Activated CD8-positive, alpha-beta memory T cell treated with anti-CD3 and anti-CD28 coated beads, Interleukin-2, amount 10 ng/mL, durations not matched to agents 7 days and 5 days (primary cell): ENCODE results near the gene RABL2B. TPM values are rescaled to one million over a fixed set of nuclear protein-coding genes. Genes with fewer than 3 reads are reported as not detected.
"Not testable (repeated sequence)": the region's sequence is repeated elsewhere in the genome, so short reads cannot be mapped to it uniquely, and the experiment has no call there.

Experiments
- ATAC-seq: fragments of 150-1000 bp; cut with Tn5 transposase; one replicate; pipeline ENCODE4 v1.10.0; 2021; ENCODE audit warnings: moderate library complexity
- CTCF ChIA-PET: fragments of 350-600 bp; sonication (Branson Sonifier 250); formaldehyde crosslinking; loops from one replicate; lab custom pipeline; 2021; ENCODE audit warnings: antibody characterized with exemption; lab: Charles Lee
- DNase-seq: peaks from one replicate; pipeline ENCODE4 v3.0.0-alpha.2; 2020
- H3K27ac Mint-ChIP-seq: one replicate; pipeline ENCODE4 v1.8.0; 2021; ENCODE audit warnings: mild to moderate bottlenecking, mixed read lengths
- H3K27me3 Mint-ChIP-seq: one replicate; pipeline ENCODE4 v1.8.0; 2021; ENCODE audit warnings: mixed read lengths
- H3K36me3 Mint-ChIP-seq: one replicate; pipeline ENCODE4 v1.8.0; 2021; ENCODE audit warnings: mild to moderate bottlenecking, mixed read lengths
- H3K4me1 Mint-ChIP-seq: one replicate; pipeline ENCODE4 v1.8.0; 2021; ENCODE audit warnings: mixed read lengths
- H3K4me3 Mint-ChIP-seq: one replicate; pipeline ENCODE4 v1.8.0; 2021; ENCODE audit warnings: mild to moderate bottlenecking, moderate library complexity, mixed read lengths
- H3K9me3 Mint-ChIP-seq: one replicate; pipeline ENCODE4 v1.8.0; 2022; ENCODE audit warnings: low read depth, mixed read lengths
- total RNA-seq, 2 experiments: library from RNA; stranded (reverse); gene quantifications; one replicate each; pipeline ENCODE4 v1.2.3, GENCODE V29; 2021

Gene RABL2B
- total RNA-seq, 2 experiments from 2014 or later, result 21.9 to 26.6 TPM

DNA sequence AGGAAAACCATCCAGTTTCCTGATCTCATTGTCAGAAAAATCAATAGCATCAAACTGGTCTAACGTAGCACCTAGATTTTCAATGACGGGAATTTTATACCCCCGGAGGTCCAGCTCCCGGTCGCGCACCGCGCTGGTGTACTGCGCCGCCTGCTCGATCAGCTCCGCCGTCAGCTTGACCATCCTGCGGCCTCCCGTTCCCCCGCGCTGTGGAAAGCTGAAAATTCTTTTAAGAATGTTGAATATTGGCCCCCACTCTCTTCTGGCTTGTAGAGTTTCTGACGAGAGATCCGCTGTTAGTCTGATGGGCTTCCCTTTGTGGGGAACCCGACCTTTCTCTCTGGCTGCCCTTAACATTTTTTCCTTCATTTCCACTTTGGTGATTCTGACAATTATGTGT lies 28.2 kb downstream of the RABL2B start:
- DNase-seq, ATAC-seq, H3K4me1 Mint-ChIP-seq, CTCF ChIA-PET, H3K27ac Mint-ChIP-seq, H3K4me3 Mint-ChIP-seq, H3K36me3 Mint-ChIP-seq, H3K9me3 Mint-ChIP-seq: not testable (repeated sequence)
- peaks cover 20% of the 10 kb centered on the region for H3K27me3 Mint-ChIP-seq

DNA sequence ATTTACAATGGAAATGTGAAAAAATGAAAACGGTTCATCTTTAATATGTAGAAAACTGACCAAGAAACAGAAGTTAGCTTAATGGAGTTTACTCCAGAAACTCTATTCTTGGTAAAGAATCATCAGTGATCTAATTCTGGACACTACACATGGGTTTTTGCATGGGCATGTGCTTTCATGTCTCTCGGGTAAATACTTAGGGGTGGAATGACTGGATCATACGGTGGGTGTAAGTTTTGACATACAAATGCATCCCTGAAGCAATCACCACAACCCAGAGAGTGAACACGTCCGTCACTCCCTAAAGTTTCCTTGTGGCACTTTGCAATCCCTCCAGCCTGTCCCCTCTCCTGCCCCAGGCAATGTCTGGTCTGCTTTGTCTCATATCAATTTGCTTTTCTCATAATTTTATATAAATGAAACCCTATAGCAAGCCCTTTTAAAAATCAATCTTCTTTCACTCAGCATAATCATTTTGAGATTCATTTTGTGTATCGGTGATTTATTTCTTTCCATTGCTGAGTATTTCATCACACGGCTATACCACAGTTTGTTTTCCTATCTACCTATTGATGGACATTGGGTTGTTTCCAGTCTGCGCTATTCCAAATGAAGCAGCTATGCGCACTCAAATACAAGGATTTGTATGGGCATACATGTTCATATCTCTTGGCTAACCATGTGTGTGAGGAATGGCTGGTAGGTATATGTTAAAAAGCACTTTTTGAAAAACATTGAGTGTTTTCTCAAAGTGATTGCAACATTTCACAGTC lies 33.9 kb downstream of the RABL2B start:
- ATAC-seq, H3K9me3 Mint-ChIP-seq, CTCF ChIA-PET, H3K4me3 Mint-ChIP-seq, H3K27ac Mint-ChIP-seq, H3K36me3 Mint-ChIP-seq, DNase-seq, H3K4me1 Mint-ChIP-seq: not testable (repeated sequence)
- peaks cover 13% of the 10 kb centered on the region for H3K27me3 Mint-ChIP-seq

DNA sequence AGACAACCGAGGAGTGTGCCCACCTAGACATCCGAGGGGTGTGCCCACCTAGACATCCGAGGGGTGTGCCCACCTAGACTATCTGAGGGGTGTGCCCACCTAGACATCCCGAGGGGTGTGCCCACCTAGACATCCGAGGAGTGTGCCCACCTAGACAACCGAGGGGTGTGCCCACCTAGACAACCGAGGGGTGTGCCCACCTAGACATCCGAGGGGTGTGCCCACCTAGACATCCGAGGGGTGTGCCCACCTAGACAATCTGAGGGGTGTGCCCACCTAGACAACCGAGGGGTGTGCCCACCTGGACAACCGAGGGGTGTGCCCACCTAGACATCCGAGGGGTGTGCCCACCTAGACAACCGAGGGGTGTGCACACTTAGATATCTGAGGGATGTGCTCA lies 34.8 kb downstream of the RABL2B start:
- H3K4me3 Mint-ChIP-seq, CTCF ChIA-PET: not testable (repeated sequence)

DNA sequence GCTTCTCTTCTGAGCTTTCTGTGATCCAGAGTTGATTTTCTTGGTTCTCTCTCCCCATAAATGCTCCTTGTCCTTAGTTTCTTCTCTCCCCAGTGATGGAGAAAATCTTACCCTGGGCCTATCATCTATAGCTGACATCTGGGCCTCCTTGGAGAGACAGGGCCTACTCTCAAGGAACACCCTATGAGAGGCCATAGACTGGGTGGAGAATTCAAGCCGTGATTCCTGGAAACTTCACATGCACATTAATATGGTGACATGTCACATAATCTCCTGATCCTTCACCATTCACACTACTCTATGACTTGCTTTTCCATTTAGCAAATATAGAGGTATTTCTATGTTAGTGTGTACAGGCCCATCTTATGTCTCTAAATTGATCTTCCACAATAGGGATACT lies 35.9 kb downstream of the RABL2B start:
- not testable (repeated sequence) for H3K36me3 Mint-ChIP-seq

More for the DNA sequence above, 34.8 kb downstream of the RABL2B start:
- ATAC-seq, H3K27ac Mint-ChIP-seq, H3K4me1 Mint-ChIP-seq, H3K27me3 Mint-ChIP-seq, DNase-seq, H3K36me3 Mint-ChIP-seq, H3K9me3 Mint-ChIP-seq: not testable (repeated sequence)

DNA sequence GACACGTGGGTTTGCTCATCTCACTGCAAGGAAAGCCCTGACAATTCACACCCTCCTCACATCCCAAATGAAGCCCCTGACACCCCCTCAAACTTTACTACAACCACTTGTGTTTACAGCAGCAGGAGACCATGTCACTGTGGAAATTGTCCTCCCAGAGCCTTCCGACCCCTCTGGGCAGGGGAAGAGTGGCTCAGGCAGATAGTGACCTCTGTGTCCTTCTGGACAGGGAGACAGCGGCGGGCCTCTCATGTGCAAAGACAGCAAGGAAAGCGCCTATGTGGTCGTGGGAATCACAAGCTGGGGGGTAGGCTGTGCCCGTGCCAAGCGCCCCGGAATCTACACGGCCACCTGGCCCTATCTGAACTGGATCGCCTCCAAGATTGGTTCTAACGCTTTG lies 39.0 kb downstream of the RABL2B start:
- not testable (repeated sequence) for H3K9me3 Mint-ChIP-seq, DNase-seq

More for the DNA sequence above, 35.9 kb downstream of the RABL2B start:
- H3K27ac Mint-ChIP-seq, H3K4me1 Mint-ChIP-seq, H3K4me3 Mint-ChIP-seq, CTCF ChIA-PET, DNase-seq, H3K27me3 Mint-ChIP-seq, ATAC-seq, H3K9me3 Mint-ChIP-seq: not testable (repeated sequence)

DNA sequence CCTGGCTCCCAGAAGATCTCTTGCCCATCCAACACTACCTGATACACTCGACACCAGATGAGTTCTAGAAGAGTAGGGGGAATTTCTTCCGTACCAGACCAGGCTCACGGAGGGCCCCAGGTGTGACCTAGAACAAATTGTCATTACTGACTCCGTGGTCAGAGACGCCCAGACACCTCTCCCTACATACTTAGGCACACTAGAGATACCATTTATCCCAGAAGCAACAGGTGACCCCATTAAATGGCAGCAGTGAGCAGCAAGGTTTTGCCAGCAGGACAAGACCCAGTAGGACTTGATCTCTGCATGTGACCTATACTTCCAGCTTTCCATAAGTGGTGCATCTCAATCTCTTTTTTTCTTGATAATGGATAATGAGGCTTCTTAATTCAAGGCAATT lies 42.7 kb downstream of the RABL2B start:
- CTCF ChIA-PET, ATAC-seq, H3K36me3 Mint-ChIP-seq, DNase-seq, H3K9me3 Mint-ChIP-seq, H3K27me3 Mint-ChIP-seq, H3K4me1 Mint-ChIP-seq, H3K27ac Mint-ChIP-seq, H3K4me3 Mint-ChIP-seq: not testable (repeated sequence)

More for the DNA sequence above, 39.0 kb downstream of the RABL2B start:
- H3K4me3 Mint-ChIP-seq, CTCF ChIA-PET, H3K4me1 Mint-ChIP-seq, ATAC-seq, H3K27ac Mint-ChIP-seq, H3K27me3 Mint-ChIP-seq, H3K36me3 Mint-ChIP-seq: not testable (repeated sequence)

DNA sequence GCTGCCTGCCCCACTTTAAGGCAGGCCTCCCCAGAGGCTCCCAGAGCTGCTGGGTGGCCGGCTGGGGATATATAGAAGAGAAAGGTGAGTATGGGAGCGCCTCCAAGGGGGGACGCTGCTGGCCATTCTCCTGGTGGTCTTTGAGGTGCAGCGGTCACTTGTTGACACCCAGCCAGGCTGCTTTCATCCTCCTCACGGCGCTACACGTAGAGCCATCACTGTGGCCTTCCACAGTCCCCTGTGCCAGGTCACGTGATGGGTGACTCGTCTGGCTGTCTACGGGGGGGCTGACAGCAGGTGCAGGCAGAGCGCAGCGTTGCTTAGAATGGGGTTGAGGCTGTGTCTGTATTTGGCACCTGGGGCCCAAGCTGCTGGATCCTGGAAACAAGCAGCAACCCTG lies 43.5 kb downstream of the RABL2B start:
- Mint-ChIP-seq H3K27ac (no peak overlapping the region), H3K9me3 (no peaks in the 10 kb centered on the region), H3K27me3 (peaks cover 7% of the 10 kb centered on the region), H3K4me1 (no peaks in the 10 kb centered on the region), H3K4me3 (no peak overlapping the region), H3K36me3 (no peaks in the 10 kb centered on the region)
- peak; percentile 26 for DNase-seq
- ATAC-seq, result no peak
- CTCF ChIA-PET, result no interaction called here

DNA sequence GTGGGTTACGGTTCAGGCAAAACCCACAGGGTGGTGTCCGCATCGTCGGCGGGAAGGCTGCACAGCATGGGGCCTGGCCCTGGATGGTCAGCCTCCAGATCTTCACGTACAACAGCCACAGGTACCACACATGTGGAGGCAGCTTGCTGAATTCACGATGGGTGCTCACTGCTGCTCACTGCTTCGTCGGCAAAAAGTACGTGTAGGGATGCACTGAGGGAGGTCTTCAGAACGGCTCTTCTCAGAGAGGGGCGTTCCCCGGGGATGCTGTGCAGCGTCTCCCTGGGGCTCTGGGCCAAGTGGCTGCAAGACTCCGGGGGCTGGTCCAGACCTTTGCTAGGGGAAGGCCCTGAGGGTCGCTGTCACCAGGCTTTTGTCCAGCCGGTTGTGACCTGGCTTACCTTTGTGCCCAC lies 44.2 kb downstream of the RABL2B start:
- Mint-ChIP-seq H3K27me3 (peaks cover 7% of the 10 kb centered on the region), H3K4me3 (no peak overlapping the region), H3K9me3 (no peaks in the 10 kb centered on the region), H3K27ac (no peak overlapping the region), H3K36me3 (no peaks in the 10 kb centered on the region), H3K4me1 (no peaks in the 10 kb centered on the region)
- DNase-seq (peak; percentile 38), ATAC-seq (no peak)
- CTCF ChIA-PET, result no interaction called here

DNA sequence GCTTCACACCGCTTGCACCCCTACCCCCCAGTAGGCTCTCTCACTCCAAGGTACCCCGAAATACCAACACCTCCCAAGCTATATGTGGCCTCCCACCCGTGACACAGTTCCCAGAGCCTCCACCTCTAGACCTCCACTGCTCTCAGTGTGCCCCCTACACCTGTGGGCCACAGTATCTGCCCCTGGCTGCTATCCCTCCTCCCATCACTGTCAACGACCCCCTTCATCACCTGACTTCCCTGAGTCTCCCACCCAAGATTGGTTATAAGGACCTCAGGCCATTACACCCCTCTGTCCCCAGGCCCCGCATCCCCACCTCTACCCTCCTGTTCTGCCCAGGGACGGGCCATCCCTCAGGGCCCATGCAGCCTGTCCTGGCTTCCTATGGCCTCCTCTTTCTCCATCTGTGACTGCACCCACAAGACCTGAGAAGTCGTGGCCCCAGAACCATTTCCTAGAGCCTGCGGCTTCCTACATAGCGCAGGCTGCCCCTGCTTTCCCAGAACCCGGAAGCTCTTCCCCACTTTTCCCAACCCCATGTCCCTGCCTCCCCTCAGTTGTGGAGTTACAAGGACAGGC lies 44.7 kb downstream of the RABL2B start:
- H3K27me3 Mint-ChIP-seq, result peaks cover 7% of the 10 kb centered on the region
- no peaks in the 10 kb centered on the region for H3K36me3 Mint-ChIP-seq
- no peak for ATAC-seq
- peaks cover 3% of the 10 kb centered on the region for H3K4me1 Mint-ChIP-seq
- CTCF ChIA-PET, result no interaction called here
- H3K4me3 Mint-ChIP-seq, result no peak overlapping the region
- no peak overlapping the region for H3K27ac Mint-ChIP-seq
- DNase-seq, result peak; percentile 25
- H3K9me3 Mint-ChIP-seq, result no peaks in the 10 kb centered on the region

DNA sequence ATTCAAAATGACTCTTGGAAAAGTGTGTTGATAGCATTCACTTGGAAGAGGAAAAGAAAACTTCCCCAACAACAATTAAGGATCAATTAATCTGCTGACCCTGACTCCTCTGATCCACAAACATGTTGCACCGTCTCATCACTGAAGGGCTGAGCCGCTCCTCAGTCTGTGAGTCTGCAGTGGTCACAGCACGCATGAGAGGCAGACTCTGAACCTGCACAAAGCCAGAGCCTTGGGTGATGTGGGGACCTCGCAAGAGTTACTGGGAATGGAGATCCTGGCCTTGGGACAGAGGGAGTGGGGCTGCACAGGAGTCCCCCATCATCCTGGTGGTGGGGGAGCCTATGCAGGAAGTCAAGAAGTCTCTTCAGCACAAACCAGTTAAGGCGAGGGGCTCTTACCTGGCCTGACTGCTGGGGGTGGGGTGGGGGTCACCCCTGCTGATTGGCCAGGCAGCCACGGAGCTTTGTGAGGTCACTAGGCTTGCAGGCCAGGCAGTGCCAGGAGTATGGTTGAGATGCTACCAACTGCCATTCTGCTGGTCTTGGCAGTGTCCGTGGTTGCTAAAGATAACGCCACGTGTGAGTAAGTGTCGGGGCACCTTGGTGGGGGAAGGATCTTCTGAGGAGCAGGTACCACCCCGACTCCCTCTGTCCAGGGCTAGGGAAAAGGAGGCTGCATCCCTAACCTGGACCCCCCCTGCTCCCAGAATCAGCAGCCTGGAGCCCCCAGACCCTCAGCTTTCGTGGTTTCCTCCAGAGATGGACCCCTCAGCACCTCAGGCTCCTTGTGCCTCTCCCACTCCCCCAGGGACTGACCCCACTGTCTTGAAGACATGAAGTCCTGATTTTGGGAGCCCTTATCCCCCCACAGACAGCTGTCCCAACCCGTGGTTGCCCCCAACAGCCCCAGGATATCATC lies 45.4 kb downstream of the RABL2B start, which contains the start of gene ACR:
Gene ACR (plus strand): TSS at position 477 of the 921 bp plus-strand sequence. CDS start 32 bp downstream, at position 509.
- peaks cover 7% of the 10 kb centered on the region for H3K27me3 Mint-ChIP-seq
- DNase-seq (peak; percentile 38), ATAC-seq (no peak)
- no peaks in the 10 kb centered on the region for H3K9me3 Mint-ChIP-seq
- CTCF ChIA-PET, result no interaction called here
- peaks cover 3% of the 10 kb centered on the region for H3K4me1 Mint-ChIP-seq
- no peak within 1 kb of the TSS for H3K4me3 Mint-ChIP-seq
- H3K36me3 Mint-ChIP-seq, result no peaks in the 10 kb centered on the region
- H3K27ac Mint-ChIP-seq, result no peak within 1 kb of the TSS

DNA sequence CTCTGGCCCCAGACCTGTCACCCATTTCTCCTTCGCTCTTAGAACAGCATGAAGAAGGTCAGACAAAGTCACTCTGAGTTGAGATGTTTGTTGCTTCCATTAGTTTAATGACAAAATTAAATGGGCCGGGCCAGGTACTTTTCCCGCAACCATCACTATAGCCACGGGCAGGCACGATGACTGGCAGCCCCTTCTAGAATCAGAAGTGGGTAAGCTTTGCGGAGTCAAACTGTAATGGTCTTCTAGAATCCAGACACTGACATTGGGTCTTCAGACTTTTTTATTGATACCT lies 47.8 kb downstream of the RABL2B start:
- Mint-ChIP-seq H3K4me1 (peaks cover 3% of the 10 kb centered on the region), H3K27me3 (peaks cover 7% of the 10 kb centered on the region)

DNA sequence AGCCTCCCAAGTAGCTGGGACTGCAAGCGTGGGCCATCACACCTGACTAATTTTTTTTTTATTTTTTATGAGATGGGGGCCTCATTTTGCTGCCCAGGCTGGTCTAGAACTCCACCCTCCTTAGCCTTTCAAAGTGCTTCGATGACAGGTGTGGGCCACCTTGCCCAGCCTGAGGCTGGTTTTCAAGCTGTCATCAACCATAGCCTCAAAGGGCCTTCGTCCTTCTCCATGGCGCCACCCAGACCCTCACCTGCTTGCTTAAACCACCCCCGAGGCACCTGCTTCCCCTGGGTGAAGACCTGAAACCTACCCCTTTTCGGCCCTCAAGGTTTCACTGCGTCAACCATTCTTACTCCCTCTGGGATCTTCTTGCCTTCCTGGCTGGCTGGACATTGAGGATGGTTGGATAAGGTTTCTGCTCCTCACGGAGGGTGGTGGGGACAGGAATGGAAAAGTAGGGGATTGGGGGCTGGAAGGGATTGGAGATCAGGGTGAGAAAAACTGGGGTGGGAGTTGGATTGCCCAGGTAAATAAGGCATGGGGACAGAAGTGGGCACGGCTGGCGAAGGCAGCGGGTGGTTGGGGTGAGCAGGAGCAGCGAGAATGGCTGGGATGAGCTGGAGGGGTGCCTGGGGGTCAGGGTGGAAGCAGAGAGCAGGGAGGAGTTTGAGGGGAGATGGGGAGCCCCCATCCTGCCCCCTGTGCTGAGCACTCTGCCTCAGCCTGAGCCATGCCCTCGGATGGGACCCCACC lies 48.3 kb downstream of the RABL2B start:
- Mint-ChIP-seq H3K9me3 (no peaks in the 10 kb centered on the region), H3K4me1 (peaks cover 3% of the 10 kb centered on the region), H3K27ac (no peak overlapping the region), H3K36me3 (no peaks in the 10 kb centered on the region), H3K4me3 (no peak overlapping the region), H3K27me3 (peaks cover 7% of the 10 kb centered on the region)
- CTCF ChIA-PET, result no interaction called here
- ATAC-seq, result no peak
- DNase-seq, result peak; percentile 21

More for the DNA sequence above, 47.8 kb downstream of the RABL2B start:
- ATAC-seq (no peak), DNase-seq (no peak)
- H3K27ac Mint-ChIP-seq, result no peak overlapping the region
- CTCF ChIA-PET, result no interaction called here
- no peaks in the 10 kb centered on the region for H3K9me3 Mint-ChIP-seq
- H3K36me3 Mint-ChIP-seq, result no peaks in the 10 kb centered on the region
- no peak overlapping the region for H3K4me3 Mint-ChIP-seq

DNA sequence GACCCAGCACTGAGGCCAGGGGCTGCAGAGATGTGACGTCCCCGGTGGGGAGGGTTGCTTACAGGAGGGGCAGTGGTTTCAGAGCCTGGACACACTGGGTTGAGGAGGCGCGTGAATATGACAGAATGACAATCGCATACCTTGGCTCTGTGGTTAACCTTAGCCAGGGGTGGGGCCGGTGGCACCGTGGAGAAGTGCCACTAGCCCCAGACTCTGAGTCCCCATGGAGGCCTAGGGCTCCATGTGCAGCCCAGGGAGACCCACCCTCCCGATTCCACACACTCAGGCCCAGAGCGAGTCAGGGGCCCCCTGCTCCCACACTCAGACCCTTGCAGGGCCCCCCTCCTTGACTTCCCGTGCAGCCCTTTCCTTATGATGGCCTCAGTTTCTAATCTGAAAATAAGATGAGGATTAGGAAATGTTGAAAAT lies 49.1 kb downstream of the RABL2B start:
- CTCF ChIA-PET, result no interaction called here
- H3K27ac Mint-ChIP-seq, result no peak overlapping the region
- H3K4me3 Mint-ChIP-seq, result no peak overlapping the region
- no peak for ATAC-seq
- peaks cover 7% of the 10 kb centered on the region for H3K27me3 Mint-ChIP-seq
- H3K36me3 Mint-ChIP-seq, result no peaks in the 10 kb centered on the region
- peak; percentile 38 for DNase-seq
- H3K9me3 Mint-ChIP-seq, result no peaks in the 10 kb centered on the region
- peaks cover 3% of the 10 kb centered on the region for H3K4me1 Mint-ChIP-seq
